Pancreas (tissue), 10 donors: ENCODE data around the gene ALDH1L2. TPM values are rescaled to one million over a fixed set of nuclear protein-coding genes. Genes with fewer than 3 reads are reported as not detected.

ENCODE experiments used
- ATAC-seq, 4 donors: fragments of 200-7000 bp; cut with Tn5 transposase; one replicate each; pipeline versions ENCODE4 v1.8.0 to v1.9.1; 2020; ENCODE audit warnings: mild to moderate bottlenecking in 4 of 4, moderate library complexity in 4 of 4
- DNase-seq, 6 donors: peaks; one replicate each; pipeline ENCODE4 v3.0.0-alpha.2; 2020
- FAIRE-seq: peaks from 2 replicates; lab custom pipeline; 2012; peaks lifted over from hg19 to GRCh38; lab: Jason Lieb, UNC
- H3K27ac ChIP-seq, 4 donors: fragments of 200-600 bp; sonication (generic); 1 replicate in 3 of 4; 2 replicates in 1 of 4; pipeline versions ENCODE4 v1.5.0 to v1.8.0; 2020
- H3K27me3 ChIP-seq, 4 donors: fragments of 200-600 bp; one replicate each; pipeline ENCODE4 v1.8.0; 2021
- H3K36me3 ChIP-seq, 3 donors: fragments of 200-600 bp; sonication (generic) in 1 of 3; one replicate each; pipeline versions ENCODE4 v1.5.0 to v1.8.0; 2020 to 2021
- H3K4me1 ChIP-seq, 3 donors: fragments of 200-600 bp; one replicate each; pipeline ENCODE4 v1.8.0; 2021
- H3K4me3 ChIP-seq, 4 donors: fragments of 200-600 bp; sonication (generic) in 2 of 4; one replicate each; pipeline versions ENCODE4 v1.5.0 to v1.8.0; 2020 to 2021
- H3K9me3 ChIP-seq, 4 donors: fragments of 200-600 bp; one replicate each; pipeline ENCODE4 v1.8.0; 2021
- WGBS, 2 donors: extraction: QIAGEN DNeasy Blood & Tissue Kit; methylation state at CpG; one replicate each; pipeline ENCODE4 v1.1.7; 2013; 5-methylcytosine and 5-hydroxymethylcytosine counted together
- intact Hi-C, 3 donors: fragments of 100-400 bp; cut with DNase I; formaldehyde crosslinking; loops; one replicate each; pipeline versions ENCODE4 v1.11.1 to v1.14.2; 2022
- polyA plus RNA-seq, 2 donors: library from polyadenylated mRNA; stranded (reverse); fragments of 200-250 nt; gene quantifications; one replicate each; pipeline ENCODE4 v1.2.3, GENCODE V29; 2013
- total RNA-seq, 6 donors: library from RNA; stranded (reverse); fragmentation: NEBNext Ultra II Directional in 4 of 6; extraction: Animal tissue kit (Norgen Biotek cat#: 25700) in 4 of 6; gene quantifications; one replicate each; pipeline versions ENCODE4 v1.2.1 to v1.2.4, GENCODE V29; 2021 to 2023
- TF ChIP-seq, protein P1 (sequence below), 4 donors: fragments of 200-600 bp; sonication (generic) in 3 of 4; IDR thresholded peaks; one replicate each; pipeline versions ENCODE4 v1.5.0 to v1.8.0; 2021; ENCODE audit warnings: antibody characterized with exemption in 4 of 4
- donor health status: healthy with polysubstance abuse.
- donor health status: DM: no; HTN: no; CAD: no; lungs with moderate emphysema.
- donor health status: DM: no; HTN: no; CAD: no.
- donor health status: control.
- donor health status: control.
- donor health status: Bipolar disorder and iron deficiency.
- donor health status: DM: yes; HTN: yes; CAD: no.
- donor health status: DM: no; HTN: no; CAD: no.
- donor health status: DM: no; HTN: no; CAD: no.
- donor health status: DM: yes; HTN: yes; CAD: no.

The ALDH1L2 gene
- total and polyA plus RNA-seq, 8 donors: 6.0 to 90.9 (median 33.1) TPM

DNA sequence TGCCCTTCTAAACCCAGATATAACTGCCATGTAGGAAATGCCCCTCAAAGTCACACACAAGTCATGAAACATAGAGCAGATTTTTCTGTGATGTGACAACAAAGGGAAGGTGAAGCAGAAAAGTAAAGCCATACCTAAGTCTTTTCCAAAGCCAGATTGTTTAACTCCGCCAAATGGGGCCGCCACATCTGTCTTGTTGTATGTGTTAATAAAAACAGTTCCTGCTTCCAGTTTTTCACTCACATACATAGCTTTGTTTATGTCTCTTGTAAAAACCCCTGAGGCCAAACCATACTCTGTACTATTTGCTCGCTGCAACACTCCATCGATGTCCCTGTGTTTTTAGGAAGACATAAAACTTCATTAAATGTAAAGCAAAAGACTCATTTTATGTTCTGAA is 57.8 kb downstream of the ALDH1L2 start:
- DNase-seq: no peak
- Histone ChIP-seq H3K27ac (peak overlapping the region in 1 of 4 donors; percentile 36), H3K27me3 (no peaks in the 10 kb centered on the region), H3K4me3 (no peak overlapping the region), H3K4me1 (peaks cover 0 to 19% (median 6%) of the 10 kb centered on the region in 3 donors), H3K9me3 (no peaks in the 10 kb centered on the region), H3K36me3 (peaks cover 0 to 20% (median 0%) of the 10 kb centered on the region in 3 donors)
- TF ChIP-seq, protein P1, sequence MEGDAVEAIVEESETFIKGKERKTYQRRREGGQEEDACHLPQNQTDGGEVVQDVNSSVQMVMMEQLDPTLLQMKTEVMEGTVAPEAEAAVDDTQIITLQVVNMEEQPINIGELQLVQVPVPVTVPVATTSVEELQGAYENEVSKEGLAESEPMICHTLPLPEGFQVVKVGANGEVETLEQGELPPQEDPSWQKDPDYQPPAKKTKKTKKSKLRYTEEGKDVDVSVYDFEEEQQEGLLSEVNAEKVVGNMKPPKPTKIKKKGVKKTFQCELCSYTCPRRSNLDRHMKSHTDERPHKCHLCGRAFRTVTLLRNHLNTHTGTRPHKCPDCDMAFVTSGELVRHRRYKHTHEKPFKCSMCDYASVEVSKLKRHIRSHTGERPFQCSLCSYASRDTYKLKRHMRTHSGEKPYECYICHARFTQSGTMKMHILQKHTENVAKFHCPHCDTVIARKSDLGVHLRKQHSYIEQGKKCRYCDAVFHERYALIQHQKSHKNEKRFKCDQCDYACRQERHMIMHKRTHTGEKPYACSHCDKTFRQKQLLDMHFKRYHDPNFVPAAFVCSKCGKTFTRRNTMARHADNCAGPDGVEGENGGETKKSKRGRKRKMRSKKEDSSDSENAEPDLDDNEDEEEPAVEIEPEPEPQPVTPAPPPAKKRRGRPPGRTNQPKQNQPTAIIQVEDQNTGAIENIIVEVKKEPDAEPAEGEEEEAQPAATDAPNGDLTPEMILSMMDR (IDR thresholded peaks at IDR 0.05): no peak
- WGBS, 2 donors: 91 to 94% methylated on average over 4 of the region's 4 CpGs
- intact Hi-C loops: no loop called here
- ATAC-seq: peak in 1 of 4 donors; percentile 7
- no peak for FAIRE-seq

DNA sequence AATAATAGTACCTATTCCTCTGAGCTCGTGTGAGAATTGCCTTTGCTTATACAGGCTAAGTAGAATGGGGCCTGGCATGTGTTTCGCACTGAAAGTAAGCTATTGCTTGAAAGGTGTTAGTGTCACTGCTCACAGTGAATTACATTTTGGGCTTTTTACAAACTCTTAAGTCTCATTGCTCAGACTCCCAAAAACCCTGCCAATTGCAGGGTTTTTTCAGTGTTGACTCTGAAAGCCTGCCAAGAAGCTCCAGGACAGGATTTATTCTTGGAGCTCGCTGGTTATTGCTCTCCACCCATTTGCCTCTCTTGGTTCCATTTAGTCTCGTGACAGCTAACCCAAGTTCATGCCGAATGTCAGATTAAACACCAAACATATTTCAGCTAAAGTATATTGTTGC is 58.4 kb downstream of the ALDH1L2 start:
- Histone ChIP-seq H3K27me3 (no peaks in the 10 kb centered on the region), H3K36me3 (peaks cover 0 to 20% (median 0%) of the 10 kb centered on the region in 3 donors), H3K27ac (peak overlapping the region in 2 of 4 donors; percentile 9 to 36), H3K4me3 (no peak overlapping the region), H3K9me3 (no peaks in the 10 kb centered on the region), H3K4me1 (peaks cover 0 to 14% (median 7%) of the 10 kb centered on the region in 3 donors)
- peak in 3 of 6 donors; percentile 50 to 74 (median 54) for DNase-seq
- FAIRE-seq: peak; percentile 65
- ATAC-seq: peak; percentile 73 to 89 (median 78)
- TF ChIP-seq, protein P1 (IDR thresholded peaks at IDR 0.05): no peak
- WGBS, 2 donors: 16 to 20% methylated on average over 5 of the region's 5 CpGs
- intact Hi-C loops: no loop called here

DNA sequence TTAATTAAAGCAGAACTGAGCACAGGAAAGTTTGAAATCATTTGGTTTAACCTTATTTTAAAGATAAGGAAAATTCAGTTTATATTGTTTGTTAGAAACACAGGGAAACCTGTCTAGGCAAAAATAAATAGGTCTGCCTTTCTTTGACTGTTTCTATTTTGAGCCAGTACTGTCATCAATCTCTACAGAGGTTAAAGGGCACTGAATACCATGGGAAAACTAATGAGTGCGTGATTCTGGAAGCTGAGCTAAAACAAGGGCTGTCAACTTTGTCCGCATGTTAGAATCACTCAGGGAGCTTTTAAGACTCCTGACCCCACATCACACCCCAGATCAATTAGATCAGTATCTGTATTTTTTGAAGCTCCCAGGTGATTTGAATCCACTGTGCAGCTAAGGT is 59.3 kb downstream of the ALDH1L2 start:
- Histone ChIP-seq H3K4me3 (no peak overlapping the region), H3K27me3 (no peaks in the 10 kb centered on the region), H3K36me3 (peaks cover 0 to 14% (median 0%) of the 10 kb centered on the region in 3 donors), H3K4me1 (peaks cover 0 to 20% (median 16%) of the 10 kb centered on the region in 3 donors), H3K27ac (peak overlapping the region in 1 of 4 donors; percentile 30), H3K9me3 (no peaks in the 10 kb centered on the region)
- intact Hi-C loops: no loop called here
- TF ChIP-seq, protein P1 (IDR thresholded peaks at IDR 0.05): no peak
- FAIRE-seq (no peak), ATAC-seq (peak in 3 of 4 donors; percentile 43 to 53 (median 50)), DNase-seq (no peak)
- WGBS, 2 donors: 20 to 27% methylated on average over 2 of the region's 2 CpGs

DNA sequence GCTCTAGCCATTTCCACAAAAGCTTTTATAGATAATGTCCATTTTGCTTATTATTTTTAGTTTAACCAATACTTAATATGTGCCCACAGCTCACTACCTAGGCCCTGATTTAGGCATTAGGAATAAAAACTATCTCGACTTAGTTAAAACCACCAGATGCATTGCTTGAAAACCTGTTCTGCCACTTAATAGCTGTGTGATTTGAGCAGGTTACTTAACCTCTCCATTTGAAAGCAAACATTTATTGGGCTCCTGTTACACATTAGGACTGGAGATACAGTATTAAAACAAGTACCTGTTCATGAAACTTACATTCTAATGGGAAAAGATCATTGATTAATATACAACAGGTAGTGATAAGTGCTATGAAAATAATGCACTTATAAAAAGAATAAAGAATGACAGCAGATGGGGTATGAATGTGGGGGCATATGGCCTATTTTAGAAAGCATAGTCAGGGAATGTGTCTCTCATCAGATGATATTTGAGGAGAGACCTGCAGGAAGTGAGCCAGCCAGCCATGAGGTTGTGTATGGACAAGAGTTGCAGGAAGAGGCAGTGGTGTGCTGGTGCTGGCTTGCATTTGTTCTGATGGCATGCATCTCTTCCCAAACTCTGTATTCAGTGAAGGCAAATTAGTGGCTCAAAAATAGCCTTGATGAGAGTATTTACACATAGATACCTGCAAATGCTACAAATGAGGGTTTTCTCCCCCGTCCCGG is 63.9 kb downstream of the ALDH1L2 start:
- peak; percentile 32 to 65 (median 52) for ATAC-seq
- FAIRE-seq: no peak
- no peaks in the 10 kb centered on the region for H3K36me3 ChIP-seq
- peaks cover 0 to 13% (median 12%) of the 10 kb centered on the region in 3 donors for H3K4me1 ChIP-seq
- H3K27ac ChIP-seq: no peak overlapping the region
- TF ChIP-seq, protein P1 (IDR thresholded peaks at IDR 0.05): no peak
- intact Hi-C loops: no loop called here
- WGBS, 2 donors: 45 to 49% methylated on average over 3 of the region's 3 CpGs
- H3K4me3 ChIP-seq: no peak overlapping the region
- DNase-seq: no peak
- H3K27me3 ChIP-seq: no peaks in the 10 kb centered on the region
- no peaks in the 10 kb centered on the region for H3K9me3 ChIP-seq

DNA sequence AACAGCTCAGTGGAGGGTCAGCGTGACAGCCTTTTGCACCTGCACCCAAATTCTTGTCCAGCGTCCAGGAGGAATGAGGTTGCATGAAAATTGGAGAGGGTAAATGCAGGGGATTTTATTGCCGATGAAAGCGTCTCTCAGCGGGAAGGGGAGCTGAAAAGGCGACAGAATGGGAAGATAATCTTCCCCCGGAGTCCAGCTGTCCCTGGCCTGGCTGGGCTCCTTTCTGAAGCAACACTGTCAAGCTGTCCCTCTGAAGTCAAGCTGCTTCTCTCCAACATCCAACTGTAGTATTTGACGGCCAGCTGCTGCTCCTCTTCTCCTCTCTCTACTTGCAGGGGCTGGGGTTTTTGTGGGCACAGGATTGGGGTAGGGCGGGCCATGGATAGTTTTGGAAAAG is 65.5 kb downstream of the ALDH1L2 start:
- TF ChIP-seq, protein P1 (IDR thresholded peaks at IDR 0.05): no peak
- no peak overlapping the region for H3K4me3 ChIP-seq
- H3K27ac ChIP-seq: no peak overlapping the region
- no peak for ATAC-seq
- intact Hi-C loops: no loop called here
- peaks cover 0 to 13% (median 12%) of the 10 kb centered on the region in 3 donors for H3K4me1 ChIP-seq
- no peaks in the 10 kb centered on the region for H3K36me3 ChIP-seq
- no peak for DNase-seq
- no peak for FAIRE-seq
- H3K9me3 ChIP-seq: no peaks in the 10 kb centered on the region
- no peaks in the 10 kb centered on the region for H3K27me3 ChIP-seq
- whole genome bisulfite sequencing, 2 donors: 89 to 90% methylated on average over 9 of the region's 9 CpGs
